GM21723 (cell line): ENCODE results near the gene TBCCD1.
A peak's percentile ranks its signal among the peaks of the same experiment; 100 is the strongest.
"Not testable (repeated sequence)": the region's sequence is repeated elsewhere in the genome, so short reads cannot be mapped to it uniquely, and the experiment has no call there.

ENCODE experiments used
- ATAC-seq: cut with Tn5 transposase; IDR thresholded peaks from one replicate; pipeline ENCODE4 v1.9.1; 2021; ENCODE audit warnings: mild to moderate bottlenecking, moderate library complexity; ENCODE audit not compliant: unreplicated experiment

TBCCD1 gene

GRCh38 chr3:186520957-186521842, 45.9 kb downstream of the TBCCD1 start:
- ATAC-seq = peak; percentile 69

GRCh38 chr3:186520431-186520830, 46.7 kb downstream of the TBCCD1 start:
- ATAC-seq = no peak

- peak; percentile 41 for ATAC-seq
Measured at GRCh38 chr3:186519021-186519658, 48.0 kb downstream of the TBCCD1 start.

GRCh38 chr3:186517218-186517617, 49.9 kb downstream of the TBCCD1 start:
- ATAC-seq = no peak

GRCh38 chr3:186516646-186517045, 50.5 kb downstream of the TBCCD1 start:
- ATAC-seq = no peak

GRCh38 chr3:186515125-186515524, 52.0 kb downstream of the TBCCD1 start:
- no peak for ATAC-seq

GRCh38 chr3:186514296-186515002, 52.7 kb downstream of the TBCCD1 start:
- ATAC-seq = no peak

GRCh38 chr3:186513386-186513785, 53.8 kb downstream of the TBCCD1 start:
- no peak for ATAC-seq

GRCh38 chr3:186512570-186513302, 54.4 kb downstream of the TBCCD1 start:
- ATAC-seq = no peak

- ATAC-seq = no peak
Measured at GRCh38 chr3:186511702-186512101, 55.4 kb downstream of the TBCCD1 start.

- ATAC-seq = peak; percentile 88
Measured at GRCh38 chr3:186511245-186511644, 55.9 kb downstream of the TBCCD1 start.

GRCh38 chr3:186510374-186511079, 56.6 kb downstream of the TBCCD1 start:
- ATAC-seq = peak; percentile 30

GRCh38 chr3:186509423-186509822, 57.7 kb downstream of the TBCCD1 start:
- no peak for ATAC-seq

- no peak for ATAC-seq
Measured at GRCh38 chr3:186506857-186507256, 60.3 kb downstream of the TBCCD1 start.

GRCh38 chr3:186506191-186506739, 60.9 kb downstream of the TBCCD1 start:
- ATAC-seq = no peak

- no peak for ATAC-seq
Measured at GRCh38 chr3:186502966-186503712, 64.0 kb downstream of the TBCCD1 start.

GRCh38 chr3:186502138-186502948, 64.8 kb downstream of the TBCCD1 start:
- no peak for ATAC-seq

GRCh38 chr3:186499949-186500348, 67.2 kb downstream of the TBCCD1 start:
- ATAC-seq = not testable (repeated sequence)
